Pericardium fibroblast (primary cell): ENCODE data around the gene UGT2A3. TPM values are rescaled to one million over a fixed set of nuclear protein-coding genes. Genes with fewer than 3 reads are reported as not detected.

Experiments
- total RNA-seq: library from RNA; depleted of rRNA; stranded (reverse); fragments of >200 nt; gene quantifications from 2 replicates; pipeline ENCODE4 v1.2.3, GENCODE V29; 2015

UGT2A3 gene
- total RNA-seq, result not detected in 2 replicates

DNA sequence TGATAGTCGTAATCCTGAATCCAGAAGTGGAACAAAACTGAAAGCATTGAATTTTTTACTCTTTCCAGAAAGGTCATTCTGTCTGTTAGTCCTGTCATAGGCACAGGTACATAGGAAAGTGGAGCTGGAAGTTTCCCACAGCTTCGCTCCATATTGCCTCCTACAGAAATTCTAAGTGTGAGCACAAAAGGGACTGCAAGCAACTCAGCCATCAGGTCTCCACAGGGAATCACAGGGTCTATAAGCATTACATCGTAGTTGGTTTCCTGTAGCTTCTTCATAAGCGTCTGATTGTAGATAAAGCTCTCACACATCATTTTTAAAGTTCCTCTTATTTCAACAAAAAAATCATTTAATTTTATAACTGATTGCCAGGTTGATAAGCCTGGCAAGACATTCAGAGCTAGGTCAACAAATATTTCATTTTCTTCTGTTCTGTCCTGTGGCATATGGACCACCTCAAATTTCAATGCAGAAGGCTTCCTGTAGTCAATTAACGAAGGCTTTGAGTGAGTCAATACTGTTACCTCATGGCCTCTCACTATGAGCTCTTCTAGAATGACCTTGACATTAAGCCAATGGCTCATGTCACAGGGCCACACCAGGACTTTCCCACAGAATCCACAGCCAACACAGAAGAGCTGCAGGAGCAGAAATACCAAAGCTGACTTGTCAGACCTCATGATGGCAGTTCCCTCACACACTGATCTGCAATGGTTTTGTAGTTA is at the start of gene UGT2A3:
Gene UGT2A3, minus strand, starts transcription at position 727 of the 728 bp plus-strand sequence. Its CDS starts 44 bp downstream, at position 683.

Other genes starting within 250 kb of the UGT2A3 start
- gene UGT2B10, start 135.8 kb downstream of the UGT2A3 start, total RNA-seq, result not detected in 2 replicates
- not detected in 2 replicates for gene UGT2B7, start 144.7 kb upstream of the UGT2A3 start, total RNA-seq